SK-N-SH (cell line): ENCODE measurements around the gene FSIP1. TPM values are rescaled to one million over a fixed set of nuclear protein-coding genes. Genes with fewer than 3 reads are reported as not detected.

Source experiments
- CTCF ChIA-PET: fragments of 300-600, 350-600 bp; formaldehyde crosslinking; extraction: SDS; loops from one replicate; lab custom pipeline; 2021; lab: Yijun Ruan, JAX
- POLR2A ChIA-PET: fragments of 350-600 bp; sonication (Branson Sonifier 250); formaldehyde crosslinking; extraction: SDS; loops from one replicate; lab custom pipeline; 2020; ENCODE audit warnings: antibody characterized with exemption, inconsistent platforms; lab: Yijun Ruan, JAX
- DNase-seq: peaks from one replicate; pipeline ENCODE4 v3.0.0; 2012
- H2AFZ ChIP-seq: fragments of 200-600 bp; sonication (generic); 2 replicates; pipeline ENCODE4 v1.8.1; 2016; ENCODE audit warnings: antibody characterized with exemption, mild to moderate bottlenecking, low read depth
- H3F3A ChIP-seq: fragments of 200-600 bp; sonication (generic); replicated peaks from 2 replicates; pipeline ENCODE3; 2016; ENCODE audit warnings: antibody characterized with exemption, mild to moderate bottlenecking; ENCODE audit not compliant: insufficient read depth
- H3K27ac ChIP-seq, 2 experiments: fragments of 200-500 bp in 1 of 2; fragments of 200-600 bp in 1 of 2; sonication (Bioruptor generic) in 1 of 2; sonication (generic), shearing (Covaris generic) in 1 of 2; 2 replicates each; pipeline versions ENCODE4 v1.5.1 to v1.6.1; 2014 to 2016; ENCODE audit warnings: low read depth in 2 of 2, inconsistent platforms in 1 of 2, low read length in 1 of 2, mild to moderate bottlenecking in 1 of 2, mixed read lengths in 1 of 2
- H3K27me3 ChIP-seq: fragments of 200-600 bp; sonication (generic), shearing (Covaris generic); 2 replicates; pipeline ENCODE4 v1.6.1; 2016; ENCODE audit warnings: mixed run types; ENCODE audit not compliant: insufficient read depth
- H3K36me3 ChIP-seq, 2 experiments: fragments of 200-500 bp in 1 of 2; fragments of 200-600 bp in 1 of 2; sonication (Bioruptor generic) in 1 of 2; sonication (generic) in 1 of 2; replicated peaks in 1 of 2; 2 replicates each; pipeline versions ENCODE3 to v1.5.1; 2014 to 2016; ENCODE audit warnings: low read length in 1 of 2, mild to moderate bottlenecking in 1 of 2; ENCODE audit not compliant: insufficient read depth in 2 of 2, control insufficient read depth in 1 of 2
- H3K4me1 ChIP-seq, 2 experiments: fragments of 200-500 bp in 1 of 2; fragments of 200-600 bp in 1 of 2; sonication (Bioruptor generic) in 1 of 2; sonication (generic), shearing (Covaris generic) in 1 of 2; 2 replicates each; pipeline versions ENCODE4 v1.5.1 to v1.6.1; 2014 to 2016; ENCODE audit warnings: low read depth in 1 of 2, low read length in 1 of 2, mixed run types in 1 of 2; ENCODE audit not compliant: insufficient read depth in 2 of 2, control insufficient read depth in 1 of 2
- H3K4me2 ChIP-seq: fragments of 200-600 bp; sonication (generic), shearing (Covaris generic); 2 replicates; pipeline ENCODE4 v1.6.1; 2017; ENCODE audit warnings: mixed run types
- H3K4me3 ChIP-seq, 2 experiments: fragments of 200-500 bp in 1 of 2; fragments of 200-600 bp in 1 of 2; sonication (Bioruptor generic) in 1 of 2; sonication (generic), shearing (Covaris generic) in 1 of 2; 2 replicates each; pipeline versions ENCODE4 v1.5.1 to v1.8.1; 2014 to 2016; ENCODE audit warnings: low read depth in 2 of 2, inconsistent platforms in 1 of 2, low read length in 1 of 2, mild to moderate bottlenecking in 1 of 2, mixed read lengths in 1 of 2, moderate library complexity in 1 of 2
- H3K79me2 ChIP-seq: fragments of 200-600 bp; sonication (generic); 2 replicates; pipeline ENCODE4 v1.8.1; 2017; ENCODE audit warnings: mild to moderate bottlenecking; ENCODE audit not compliant: insufficient read depth
- H3K9ac ChIP-seq: fragments of 200-600 bp; sonication (generic); 2 replicates; pipeline ENCODE4 v1.6.1; 2017; ENCODE audit warnings: mixed run types
- H3K9me2 ChIP-seq: fragments of 200-600 bp; sonication (generic); 2 replicates; pipeline ENCODE4 v1.6.1; 2017; ENCODE audit warnings: mixed run types
- H3K9me3 ChIP-seq: fragments of 200-600 bp; sonication (generic); 2 replicates; pipeline ENCODE4 v1.6.1; 2017; ENCODE audit warnings: mixed run types, mild to moderate bottlenecking, moderate library complexity
- H4K20me1 ChIP-seq: fragments of 200-600 bp; sonication (generic); 2 replicates; pipeline ENCODE4 v1.6.1; 2017; ENCODE audit warnings: mild to moderate bottlenecking, mixed run types; ENCODE audit not compliant: insufficient read depth
- FOXJ3 ChIP-seq: sonication (generic); formaldehyde crosslinking; IDR thresholded peaks from 2 replicates; pipeline ENCODE4 v1.5.1; 2020; ENCODE audit warnings: mild to moderate bottlenecking, missing genetic modification reagents
- GABPA ChIP-seq: IDR thresholded peaks from 2 replicates; pipeline ENCODE4 v1.4.0; 2012; ENCODE audit warnings: low read depth, mild to moderate bottlenecking
- GATA2 ChIP-seq: sonication (generic); formaldehyde crosslinking; IDR thresholded peaks from 2 replicates; pipeline ENCODE4 v1.5.0; 2020; ENCODE audit warnings: mild to moderate bottlenecking, missing genetic modification reagents
- MEF2A ChIP-seq: IDR thresholded peaks from 2 replicates; pipeline ENCODE4 v1.4.0; 2012; ENCODE audit warnings: low read depth, borderline replicate concordance
- PBX3 ChIP-seq: IDR thresholded peaks from 2 replicates; pipeline ENCODE4; 2012
- RAD21 ChIP-seq: IDR thresholded peaks from 2 replicates; pipeline ENCODE4 v1.6.1; 2012; ENCODE audit warnings: mild to moderate bottlenecking, low read length
- REST ChIP-seq: IDR thresholded peaks from 2 replicates; pipeline ENCODE4 v1.6.1; 2012; ENCODE audit warnings: mild to moderate bottlenecking, low read depth, low read length, moderate library complexity
- RFX5 ChIP-seq: IDR thresholded peaks from 2 replicates; pipeline ENCODE4 v1.6.1; 2012; ENCODE audit warnings: mild to moderate bottlenecking, improper control_type of control experiment, low read length
- RXRA ChIP-seq: IDR thresholded peaks from 2 replicates; pipeline ENCODE4 v1.4.0; 2012; ENCODE audit warnings: low read depth, mild to moderate bottlenecking, borderline replicate concordance
- SIN3A ChIP-seq: IDR thresholded peaks from 2 replicates; pipeline ENCODE4 v1.6.1; 2012; ENCODE audit warnings: low read depth, mild to moderate bottlenecking, low read length, moderate library complexity, borderline replicate concordance
- TAF1 ChIP-seq: IDR thresholded peaks from 2 replicates; pipeline ENCODE4 v1.6.1; 2012; ENCODE audit warnings: low read depth, mild to moderate bottlenecking, low read length, moderate library complexity, borderline replicate concordance
- TCF12 ChIP-seq: IDR thresholded peaks from 2 replicates; pipeline ENCODE4 v1.4.0; 2012
- TEAD4 ChIP-seq: IDR thresholded peaks from 2 replicates; pipeline ENCODE4 v1.4.0; 2012; ENCODE audit warnings: mild to moderate bottlenecking, borderline replicate concordance; ENCODE audit not compliant: insufficient read depth
- USF1 ChIP-seq: IDR thresholded peaks from 2 replicates; pipeline ENCODE4 v1.4.0; 2012; ENCODE audit warnings: low read depth, borderline replicate concordance
- ZBTB33 ChIP-seq: IDR thresholded peaks from 2 replicates; pipeline ENCODE4 v1.4.0; 2012; ENCODE audit warnings: low read depth, borderline replicate concordance
- WGBS: methylation state at CpG from one replicate; pipeline ENCODE4 v1.1.6; 2017; ENCODE audit warnings: low lambda C conversion rate; 5-methylcytosine and 5-hydroxymethylcytosine counted together
- polyA plus RNA-seq, 3 experiments: library from polyadenylated mRNA; depleted of rRNA; stranded (reverse); fragments of >200 nt; gene quantifications; 2 replicates each; pipeline ENCODE4 v1.2.3, GENCODE V29; 2012

FSIP1 gene
- polyA plus RNA-seq, 1 of the 3 experiments (the other 2 are of a cell fraction), result 0.43 TPM

GRCh38 chr15:39608185-39609139 is 174.2 kb downstream of the FSIP1 start:
- Histone ChIP-seq H3F3A (peaks cover 4% of the 10 kb centered on the region), H4K20me1 (no peaks in the 10 kb centered on the region), H3K27me3 (no peaks in the 10 kb centered on the region), H3K9ac (no peak overlapping the region), H3K27ac (no peak overlapping the region), H3K79me2 (no peaks in the 10 kb centered on the region), H2AFZ (no peak overlapping the region), H3K9me2 (no peaks in the 10 kb centered on the region), H3K4me2 (no peak overlapping the region), H3K36me3 (peaks cover 0 to 13% of the 10 kb centered on the region in 2 experiments), H3K4me3 (no peak overlapping the region), H3K4me1 (no peaks in the 10 kb centered on the region), H3K9me3 (peaks cover 20% of the 10 kb centered on the region; the same call in 1 of the 2 replicates)
- ChIA-PET POLR2A (no interaction called here), CTCF (interaction anchor here (0.9 to 2.2 kb wide), 5 partner anchors 10 to 1131 kb away, joined by 3 to 8 read pairs (median 3); partner anchors contain the start of gene THBS1)
- DNase-seq, result no peak
- WGBS, result 88% methylated on average over 2 of the region's 2 CpGs
- TF ChIP-seq ZBTB33, result no peak
- TF ChIP-seq REST, result no peak
- no peak for TF ChIP-seq TEAD4
- TF ChIP-seq RFX5, result no peak
- no peak for TF ChIP-seq RXRA
- no peak for TF ChIP-seq FOXJ3
- TF ChIP-seq TCF12, result no peak
- TF ChIP-seq MEF2A, result no peak
- TF ChIP-seq PBX3, result no peak
- no peak for TF ChIP-seq USF1
- no peak for TF ChIP-seq RAD21
- TF ChIP-seq GABPA, result no peak
- no peak for TF ChIP-seq SIN3A
- TF ChIP-seq GATA2 (CRISPR knock-in tag), result no peak
- TF ChIP-seq TAF1, result no peak
